DOHH2 (cell line): ENCODE results near the gene ADTRP.

Experiments used
- H3F3A ChIP-seq: fragments of 200-600 bp; sonication (generic), shearing (Covaris generic); 2 replicates; pipeline ENCODE4 v1.6.0; 2016; ENCODE audit warnings: antibody characterized with exemption, mild to moderate bottlenecking; ENCODE audit not compliant: control insufficient read depth, insufficient read depth
- H3K27ac ChIP-seq: fragments of 200-600 bp; sonication (generic); 2 replicates; pipeline ENCODE4 v1.5.1; 2014; ENCODE audit warnings: low read depth, mild to moderate bottlenecking, low read length, moderate library complexity
- H3K27me3 ChIP-seq: fragments of 200-600 bp; sonication (generic); 2 replicates; pipeline ENCODE4 v1.6.1; 2014; ENCODE audit warnings: mild to moderate bottlenecking, low read length, mixed read lengths; ENCODE audit not compliant: control insufficient read depth
- H3K36me3 ChIP-seq: fragments of 200-600 bp; sonication (generic); 2 replicates; pipeline ENCODE4 v1.6.1; 2014; ENCODE audit warnings: mild to moderate bottlenecking, low read length, moderate library complexity, mixed read lengths; ENCODE audit not compliant: control insufficient read depth
- H3K4me1 ChIP-seq: fragments of 200-600 bp; sonication (generic); 2 replicates; pipeline ENCODE4 v1.6.1; 2014; ENCODE audit warnings: mild to moderate bottlenecking, low read length, mixed read lengths; ENCODE audit not compliant: control insufficient read depth
- H3K4me2 ChIP-seq: fragments of 200-600 bp; sonication (generic); 2 replicates; pipeline ENCODE4 v1.6.0; 2014; ENCODE audit warnings: mild to moderate bottlenecking, low read length, moderate library complexity
- H3K4me3 ChIP-seq: fragments of 200-600 bp; sonication (generic); 2 replicates; pipeline ENCODE4 v1.5.1; 2014; ENCODE audit warnings: mild to moderate bottlenecking, low read length, mixed read lengths
- H3K79me2 ChIP-seq: fragments of 200-600 bp; sonication (generic); 2 replicates; pipeline ENCODE4 v1.6.1; 2014; ENCODE audit warnings: mild to moderate bottlenecking, low read length, mixed read lengths; ENCODE audit not compliant: control insufficient read depth
- H3K9me2 ChIP-seq: fragments of 200-600 bp; sonication (generic); replicated peaks from 2 replicates; pipeline ENCODE4 v1.6.1; 2014; ENCODE audit warnings: mild to moderate bottlenecking, low read length, mixed read lengths; ENCODE audit not compliant: control insufficient read depth
- H3K9me3 ChIP-seq: fragments of 200-600 bp; sonication (generic); 2 replicates; pipeline ENCODE4 v1.6.1; 2014; ENCODE audit warnings: antibody characterized with exemption, low read length, mixed read lengths; ENCODE audit not compliant: control insufficient read depth, insufficient read depth
- H4K20me1 ChIP-seq: fragments of 200-600 bp; sonication (generic); 2 replicates; pipeline ENCODE4 v1.6.0; 2014; ENCODE audit warnings: low read depth, mild to moderate bottlenecking, antibody characterized with exemption, low read length, moderate library complexity; ENCODE audit not compliant: control insufficient read depth, insufficient read depth
- CTCF ChIP-seq: fragments of 200-600 bp; sonication (generic); IDR thresholded peaks from one replicate; pipeline ENCODE4 v1.5.1; 2014; ENCODE audit warnings: antibody characterized with exemption, mild to moderate bottlenecking, low read depth, low read length; ENCODE audit not compliant: poor library complexity, severe bottlenecking
- EZH2phosphoT487 ChIP-seq: fragments of 200-600 bp; sonication (generic); IDR thresholded peaks from 2 replicates; pipeline ENCODE4 v1.6.1; 2017; ENCODE audit warnings: borderline replicate concordance, mild to moderate bottlenecking, antibody characterized with exemption, low read length, moderate library complexity, mixed read lengths

The ADTRP gene

GRCh38 chr6:11778648-11779328, at the start of gene ADTRP:
ADTRP (minus strand) TSS chr6:11778803; CDS start chr6:11778759, 44 bp downstream.
- no peaks in the 10 kb centered on the region for H3K4me1 ChIP-seq
- H3K36me3 ChIP-seq: no peaks in the 10 kb centered on the region
- H3K79me2 ChIP-seq: no peaks in the 10 kb centered on the region
- TF ChIP-seq EZH2phosphoT487: no peak
- TF ChIP-seq CTCF: no peak
- no peaks in the 10 kb centered on the region for H4K20me1 ChIP-seq
- H3K9me2 ChIP-seq: no peaks in the 10 kb centered on the region
- H3K4me2 ChIP-seq: no peak within 1 kb of the TSS
- H3K9me3 ChIP-seq: no peaks in the 10 kb centered on the region
- no peak within 1 kb of the TSS for H3K27ac ChIP-seq
- no peaks in the 10 kb centered on the region for H3F3A ChIP-seq
- no peaks in the 10 kb centered on the region for H3K27me3 ChIP-seq
- no peak within 1 kb of the TSS for H3K4me3 ChIP-seq

GRCh38 chr6:11826779-11827178, 48.2 kb upstream of the ADTRP start:
- no peaks in the 10 kb centered on the region for H3K79me2 ChIP-seq
- H4K20me1 ChIP-seq: no peaks in the 10 kb centered on the region
- H3K9me2 ChIP-seq: no peaks in the 10 kb centered on the region
- H3K4me3 ChIP-seq: no peak overlapping the region
- no peak overlapping the region for H3K4me2 ChIP-seq
- H3K9me3 ChIP-seq: no peaks in the 10 kb centered on the region
- peaks cover 10% of the 10 kb centered on the region; the same call in 1 of the 2 replicates for H3K27me3 ChIP-seq
- no peak overlapping the region for H3K27ac ChIP-seq
- H3F3A ChIP-seq: no peaks in the 10 kb centered on the region
- H3K4me1 ChIP-seq: peaks cover 11% of the 10 kb centered on the region
- TF ChIP-seq CTCF (no peak), EZH2phosphoT487 (no peak)
- H3K36me3 ChIP-seq: no peaks in the 10 kb centered on the region

- Histone ChIP-seq H3K4me2 (no peak overlapping the region), H3K9me2 (no peaks in the 10 kb centered on the region), H3K79me2 (no peaks in the 10 kb centered on the region), H3F3A (no peaks in the 10 kb centered on the region), H3K27ac (no peak overlapping the region), H3K27me3 (peaks cover 8% of the 10 kb centered on the region; the same call in 1 of the 2 replicates), H3K36me3 (no peaks in the 10 kb centered on the region), H3K4me1 (peaks cover 11% of the 10 kb centered on the region), H4K20me1 (no peaks in the 10 kb centered on the region), H3K9me3 (no peaks in the 10 kb centered on the region), H3K4me3 (no peak overlapping the region)
- TF ChIP-seq CTCF (no peak), EZH2phosphoT487 (no peak)
Observed at GRCh38 chr6:11824986-11825385, 46.4 kb upstream of the ADTRP start.
